GM19463 (cell line): Measurements from ENCODE around the gene THAP7.
"Not testable (repeated sequence)": the region's sequence is repeated elsewhere in the genome, so short reads cannot be mapped to it uniquely, and the experiment has no call there.

ENCODE experiments used
- ATAC-seq: cut with Tn5 transposase; IDR thresholded peaks from one replicate; pipeline ENCODE4 v1.9.1; 2021; ENCODE audit warnings: mild to moderate bottlenecking, moderate library complexity; ENCODE audit not compliant: unreplicated experiment

THAP7 gene

DNA sequence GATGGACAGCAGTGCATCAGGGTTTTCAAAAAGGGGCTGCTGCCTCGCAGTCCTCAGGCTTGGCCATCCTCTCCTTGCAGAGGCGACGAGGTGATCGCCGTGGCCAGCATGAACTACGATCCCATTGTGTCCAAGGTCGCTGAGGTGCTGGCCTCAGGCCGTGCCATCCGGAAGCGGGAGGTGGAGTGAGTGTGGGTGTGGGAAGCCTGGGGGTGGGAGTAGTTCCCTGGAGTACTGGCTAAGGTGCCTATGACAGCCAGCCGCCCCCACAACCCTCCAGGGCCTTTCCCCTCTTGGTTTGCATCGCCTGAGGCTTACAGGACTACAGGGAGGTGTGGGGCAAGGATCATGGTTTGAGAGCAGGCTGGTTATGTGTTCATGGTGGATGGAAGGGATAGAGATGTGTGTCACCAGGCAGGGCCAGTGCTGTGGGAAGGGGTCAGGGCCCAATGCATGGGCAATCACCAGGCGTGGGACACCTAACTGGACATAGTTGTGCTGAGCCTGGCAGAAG lies 21.9 kb downstream of the THAP7 start:
- ATAC-seq, result no peak

DNA sequence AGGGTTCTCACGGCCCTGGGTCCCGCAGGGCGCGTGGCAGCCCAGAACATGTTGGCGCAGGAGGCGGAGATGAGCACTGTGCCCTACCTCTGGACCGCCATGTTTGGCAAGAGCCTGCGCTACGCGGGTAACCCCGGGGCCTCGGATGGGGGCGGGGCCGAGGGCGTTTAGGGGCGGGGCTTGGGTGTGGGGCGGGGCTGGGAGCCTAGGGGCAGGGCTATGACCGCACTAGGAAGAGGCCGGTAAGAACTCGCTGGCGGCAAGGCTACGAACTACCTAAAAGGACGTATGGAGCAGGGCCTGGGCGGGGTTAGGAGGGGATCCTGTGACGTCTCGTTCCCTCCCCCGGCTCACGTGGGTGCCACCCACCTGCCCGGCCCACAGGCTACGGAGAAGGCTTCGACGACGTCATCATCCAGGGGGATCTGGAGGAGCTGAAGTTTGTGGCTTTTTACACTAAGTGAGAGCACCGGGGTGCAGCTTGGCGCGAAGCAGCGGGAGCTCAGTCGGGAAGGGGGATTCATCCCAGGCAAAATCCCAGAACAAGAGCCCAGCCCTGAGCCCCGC lies 22.6 kb downstream of the THAP7 start:
- ATAC-seq, result no peak

DNA sequence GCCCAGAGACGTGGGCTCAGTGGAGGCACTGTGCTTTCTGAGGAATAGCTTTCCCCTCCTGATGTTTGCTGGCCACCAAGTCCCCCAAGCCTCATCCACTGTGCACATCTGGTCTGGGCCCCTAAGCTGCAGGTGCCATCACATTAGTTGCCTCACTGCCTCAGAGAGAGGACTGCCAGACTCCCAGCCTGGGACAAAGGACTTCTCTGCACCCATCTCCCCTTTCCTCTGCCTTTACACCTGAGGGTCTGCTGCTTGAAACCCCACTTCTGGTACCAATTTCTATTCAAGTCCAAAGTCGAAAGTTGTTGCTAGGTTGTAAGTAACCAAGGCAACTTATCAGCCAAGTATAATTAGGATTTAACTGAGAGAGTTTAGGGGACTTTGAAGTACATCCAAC lies 23.5 kb downstream of the THAP7 start:
- ATAC-seq, result no peak

DNA sequence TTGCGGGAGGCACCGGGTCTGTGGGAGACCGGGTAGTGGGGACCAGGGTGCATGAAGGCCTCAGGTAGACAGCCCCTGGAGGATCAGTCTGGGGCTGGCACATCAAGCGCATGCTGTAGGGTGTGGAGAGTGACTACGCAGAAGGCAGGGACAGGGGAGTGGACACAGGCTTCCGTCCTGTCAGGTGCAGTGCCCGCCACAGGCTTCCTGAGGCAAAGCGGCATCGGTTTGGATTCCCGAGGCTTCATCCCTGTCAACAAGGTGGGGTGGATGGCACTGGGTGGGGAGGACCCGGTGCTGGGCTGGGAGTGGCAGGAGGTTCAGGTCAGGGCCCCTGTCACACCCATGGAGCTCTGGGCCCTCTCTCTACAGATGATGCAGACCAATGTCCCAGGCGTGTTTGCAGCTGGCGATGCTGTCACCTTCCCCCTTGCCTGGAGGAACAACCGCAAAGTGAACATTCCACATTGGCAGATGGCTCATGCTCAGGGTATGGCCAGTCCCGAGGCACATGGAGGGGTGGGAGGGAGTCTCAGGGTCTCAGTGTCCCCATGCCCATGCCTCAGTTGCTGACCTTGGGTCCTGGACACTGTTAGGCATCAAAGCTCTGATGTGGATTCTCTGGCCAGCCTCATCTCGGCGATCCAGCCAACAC lies 24.3 kb downstream of the THAP7 start:
- ATAC-seq, result no peak

DNA sequence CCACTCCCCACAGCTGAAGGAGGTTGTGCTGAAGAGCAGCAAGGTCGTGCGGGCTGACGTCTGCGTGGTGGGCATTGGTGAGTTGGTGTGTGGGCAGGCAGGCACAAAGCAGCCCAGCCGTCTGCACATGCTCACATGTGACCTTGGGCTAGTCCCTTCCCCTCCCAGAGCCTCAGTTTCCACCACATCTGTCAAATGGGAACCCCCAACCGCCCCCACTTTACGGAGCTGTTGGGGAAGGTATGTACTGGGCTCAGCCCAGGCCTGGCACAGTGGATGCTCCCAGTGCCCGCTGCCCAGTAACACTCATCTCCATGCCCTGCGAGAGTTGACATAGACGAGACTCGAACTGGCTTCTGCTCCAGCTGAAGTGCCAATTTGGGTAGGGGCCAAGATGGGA lies 24.9 kb downstream of the THAP7 start:
- ATAC-seq, result no peak

DNA sequence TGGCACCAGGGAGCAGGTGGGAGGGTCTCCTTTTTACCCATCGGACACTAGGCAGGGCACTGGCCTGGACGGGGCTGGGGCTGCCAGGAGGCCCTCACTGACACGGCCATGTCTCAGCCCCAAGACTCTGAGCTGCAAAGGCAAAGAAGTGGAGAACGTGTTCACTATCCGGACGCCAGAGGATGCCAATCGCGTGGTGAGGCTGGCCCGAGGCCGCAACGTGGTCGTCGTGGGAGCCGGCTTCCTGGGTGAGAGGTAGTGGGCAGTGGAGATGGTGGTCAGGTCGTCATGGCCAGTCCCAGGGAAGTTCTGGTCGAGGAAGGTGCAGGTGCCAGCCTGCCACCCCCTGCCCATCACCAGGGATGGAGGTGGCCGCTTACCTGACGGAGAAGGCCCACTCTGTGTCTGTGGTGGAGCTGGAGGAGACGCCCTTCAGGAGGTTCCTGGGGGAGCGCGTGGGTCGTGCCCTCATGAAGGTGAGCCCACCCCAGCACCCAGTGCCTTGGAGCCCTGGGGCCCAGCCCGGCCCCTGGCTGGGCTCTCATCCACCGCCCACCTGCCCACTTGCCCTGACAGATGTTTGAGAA lies 25.5 kb downstream of the THAP7 start:
- ATAC-seq, result no peak

DNA sequence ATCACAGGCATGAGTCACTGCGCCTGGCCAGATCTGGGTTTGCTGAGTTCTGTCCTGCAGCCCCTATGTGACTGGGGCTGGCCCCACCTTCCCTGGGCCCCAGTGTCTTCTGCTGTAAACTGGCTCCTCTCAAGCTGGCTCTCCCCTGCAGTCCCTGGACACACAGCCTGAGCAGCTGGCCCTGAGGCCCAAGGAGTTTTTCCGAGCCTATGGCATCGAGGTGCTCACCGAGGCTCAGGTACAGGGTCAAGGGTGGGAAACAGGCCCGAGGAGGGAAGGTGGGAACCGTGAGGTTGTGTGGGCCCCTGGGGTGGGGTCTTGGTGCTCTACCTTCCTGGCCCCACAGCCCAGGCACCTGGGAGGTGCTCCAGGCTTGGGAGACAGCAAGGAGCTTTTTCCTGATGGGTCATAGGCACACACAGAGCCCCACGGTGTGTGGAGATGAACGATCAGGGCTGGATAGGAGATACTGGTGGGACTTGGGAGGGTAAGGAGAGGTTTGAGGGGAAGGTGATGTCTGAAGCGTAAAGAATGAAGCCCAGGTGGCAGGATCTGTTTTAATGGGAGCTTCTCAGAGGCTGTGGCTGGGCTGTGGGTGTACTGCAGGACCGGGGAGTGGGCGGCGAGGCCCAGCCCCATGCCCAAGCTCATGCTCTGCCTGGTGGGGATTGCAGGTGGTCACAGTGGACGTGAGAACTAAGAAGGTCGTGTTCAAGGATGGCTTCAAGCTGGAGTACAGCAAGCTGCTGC lies 26.2 kb downstream of the THAP7 start:
- no peak for ATAC-seq

DNA sequence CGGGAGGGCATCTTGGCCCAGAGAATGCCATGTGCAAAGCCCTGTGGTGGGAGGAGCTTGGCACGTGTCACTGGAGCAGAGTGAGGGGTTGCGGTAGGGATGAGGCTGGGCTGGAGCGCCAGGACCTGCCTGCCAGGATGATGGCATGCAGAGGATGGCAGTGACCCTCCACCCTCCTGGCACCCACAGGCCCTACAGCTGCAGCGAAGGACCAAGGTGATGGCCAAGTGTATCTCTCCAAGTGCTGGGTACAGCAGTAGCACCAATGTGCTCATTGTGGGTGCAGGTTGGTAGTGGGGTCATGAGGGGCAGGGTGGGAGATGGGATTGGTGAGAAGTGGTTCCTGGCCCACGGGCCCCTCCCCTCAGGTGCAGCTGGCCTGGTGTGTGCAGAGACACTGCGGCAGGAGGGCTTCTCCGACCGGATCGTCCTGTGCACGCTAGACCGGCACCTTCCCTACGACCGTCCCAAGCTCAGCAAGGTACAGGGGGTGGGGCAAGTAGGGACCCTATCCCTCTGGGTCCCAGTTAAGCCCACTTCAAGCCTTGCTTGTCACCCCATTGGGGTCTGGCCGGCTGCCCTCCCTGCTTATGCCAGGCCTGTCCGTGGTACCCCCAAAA lies 27.5 kb downstream of the THAP7 start:
- no peak for ATAC-seq

DNA sequence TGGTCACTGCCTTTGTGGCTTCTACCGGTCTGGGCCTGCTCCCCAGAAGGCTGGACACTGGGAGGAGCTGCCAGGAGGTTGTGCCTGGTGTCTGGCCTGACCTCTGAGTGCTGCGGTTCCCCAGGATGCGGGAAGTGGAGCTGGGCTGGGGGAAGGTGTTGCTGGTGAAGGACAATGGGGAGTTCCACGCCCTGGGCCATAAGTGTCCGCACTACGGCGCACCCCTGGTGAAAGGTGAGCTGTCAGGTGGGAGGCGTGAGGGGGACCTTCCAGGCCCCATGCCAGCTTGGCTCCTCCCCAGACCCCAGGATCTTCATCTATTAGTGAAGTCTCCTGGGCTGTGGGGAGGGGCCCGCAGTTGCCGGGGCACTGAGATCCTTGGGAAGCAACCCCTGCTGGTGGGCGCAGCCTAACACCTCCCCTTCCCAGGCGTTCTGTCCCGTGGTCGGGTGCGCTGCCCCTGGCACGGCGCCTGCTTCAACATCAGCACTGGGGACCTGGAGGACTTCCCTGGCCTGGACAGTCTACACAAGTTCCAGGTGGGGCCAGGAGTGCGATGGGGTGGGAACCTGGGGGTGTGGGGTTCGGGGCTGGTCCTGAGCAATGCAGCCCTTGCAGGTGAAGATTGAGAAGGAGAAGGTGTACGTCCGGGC lies 28.2 kb downstream of the THAP7 start:
- ATAC-seq, result no peak

DNA sequence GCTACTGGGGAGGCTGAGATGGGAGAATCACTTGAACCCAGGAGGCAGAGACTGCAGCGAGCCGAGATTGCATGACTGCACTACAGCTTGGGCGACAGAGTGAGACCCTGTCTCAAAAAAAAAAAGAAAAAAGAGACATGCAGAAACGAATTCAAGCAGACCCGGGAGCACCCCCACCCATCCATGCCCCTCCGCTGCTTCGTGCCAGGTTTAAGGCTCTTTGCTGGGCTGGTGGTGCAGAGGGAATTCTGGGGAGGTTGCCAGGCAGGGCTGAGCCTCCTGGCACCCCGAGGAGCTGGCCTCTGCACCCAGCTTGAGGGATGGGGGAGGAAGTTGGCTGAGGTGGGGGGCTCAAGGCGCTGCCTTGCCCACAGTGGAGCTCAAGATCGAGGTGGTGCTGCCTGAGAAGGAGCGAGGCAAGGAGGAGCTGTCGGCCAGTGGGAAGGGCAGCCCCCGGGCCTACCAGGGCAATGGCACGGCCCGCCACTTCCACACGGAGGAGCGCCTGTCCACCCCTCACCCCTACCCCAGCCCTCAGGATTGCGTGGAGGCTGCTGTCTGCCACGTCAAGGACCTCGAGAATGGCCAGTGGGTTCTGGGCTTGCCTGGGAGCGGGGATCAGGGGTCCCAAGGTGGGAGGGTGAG lies 28.9 kb downstream of the THAP7 start:
- ATAC-seq, result no peak

DNA sequence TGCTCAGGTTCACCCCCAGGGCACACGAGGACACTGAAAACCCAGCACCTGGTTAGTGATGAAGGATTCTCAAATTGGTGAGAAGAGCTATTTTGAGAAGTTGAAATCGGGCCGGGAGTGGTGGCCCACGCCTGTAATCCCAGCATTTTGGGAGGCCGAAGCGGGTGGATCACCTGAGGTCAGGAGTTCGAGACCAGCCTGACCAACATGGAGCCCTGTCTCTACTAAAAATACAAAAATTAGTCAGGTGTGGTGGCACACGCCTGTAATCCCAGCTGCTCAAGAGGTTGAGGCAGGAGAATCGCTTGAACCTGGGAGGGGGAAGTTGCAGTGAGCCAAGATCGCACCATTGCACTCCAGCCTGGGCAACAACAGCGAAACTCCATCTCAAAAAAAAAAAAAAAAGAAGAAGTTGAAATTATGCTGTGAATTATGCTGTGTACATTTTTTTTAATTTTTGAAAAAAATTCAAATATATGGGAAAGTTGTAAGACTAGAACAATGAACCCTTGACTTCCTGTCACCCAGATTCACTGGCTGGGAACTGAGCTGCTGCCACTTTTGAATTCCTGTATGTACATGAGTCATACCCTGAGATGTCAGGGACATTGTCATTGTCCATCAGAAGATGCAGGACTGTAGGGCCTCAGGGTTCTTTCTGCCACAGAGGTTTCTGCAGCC lies 29.8 kb downstream of the THAP7 start:
- not testable (repeated sequence) for ATAC-seq

DNA sequence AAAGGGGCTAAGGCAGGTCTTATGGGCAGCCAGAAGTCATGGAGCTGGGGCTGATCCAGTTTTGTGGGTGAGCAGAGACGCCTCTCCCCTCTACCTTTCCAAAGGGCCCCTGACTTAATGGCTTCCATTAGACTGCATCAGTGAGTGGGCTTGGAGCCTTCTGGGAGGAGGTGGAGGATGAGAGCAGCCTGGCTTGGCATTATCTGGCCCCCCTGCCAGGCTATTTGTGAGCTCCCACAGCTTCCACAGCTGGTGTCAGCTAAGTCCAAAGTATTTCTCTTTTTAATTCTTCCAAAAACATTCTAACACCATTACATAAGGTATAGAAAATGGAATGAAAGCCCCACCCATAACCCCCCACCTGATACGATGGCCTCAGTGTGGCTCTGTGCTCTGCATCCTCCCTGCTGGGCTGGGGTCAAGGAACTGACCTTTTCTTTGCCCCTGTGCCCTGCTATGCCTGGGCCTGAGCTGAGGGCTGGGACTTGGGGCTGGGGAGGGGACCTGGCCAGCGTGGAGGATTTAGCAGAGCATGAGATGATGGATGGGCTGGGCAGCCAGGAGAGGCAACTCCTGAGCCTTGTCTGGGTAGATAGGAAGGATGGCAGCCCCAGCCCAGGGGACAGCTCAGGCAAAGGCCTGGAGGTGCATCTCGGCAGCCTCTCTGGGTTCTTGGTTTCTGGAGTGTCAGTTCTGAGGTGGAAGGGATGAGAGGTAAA lies 30.8 kb downstream of the THAP7 start:
- ATAC-seq, result no peak

DNA sequence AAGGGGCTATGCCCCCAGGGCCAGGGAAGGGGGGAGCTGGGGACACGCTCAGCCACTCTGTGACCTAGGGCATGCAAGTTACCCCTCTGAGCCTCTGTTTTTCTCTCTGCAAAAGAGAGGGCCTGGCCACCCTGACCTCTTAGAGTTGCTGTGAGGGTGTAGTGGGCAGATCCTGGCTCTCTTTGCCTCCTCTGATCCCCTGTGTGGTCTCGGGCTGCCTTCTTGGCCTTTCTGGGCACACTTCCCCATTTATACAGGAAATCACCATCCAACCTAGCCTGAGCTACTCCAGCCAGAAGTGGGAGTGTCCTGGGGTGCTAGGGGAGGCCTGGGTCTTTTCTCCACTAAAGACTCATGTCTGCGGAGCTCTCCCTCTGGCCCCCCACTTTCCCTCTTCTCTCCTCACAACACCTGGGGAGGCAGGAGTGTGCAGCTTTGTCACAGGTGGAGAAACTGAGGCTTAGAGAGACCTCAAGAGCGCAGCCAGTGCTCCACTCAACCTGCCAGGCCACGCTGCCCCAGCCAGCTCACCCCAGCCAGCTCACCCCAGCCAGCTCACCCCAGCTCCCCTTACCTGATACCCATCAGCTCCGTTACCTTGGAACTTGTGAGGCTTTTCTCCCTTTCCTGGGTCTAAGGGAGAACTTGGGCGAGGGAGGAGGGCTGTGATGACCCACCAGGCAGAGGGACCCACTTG lies 33.5 kb downstream of the THAP7 start:
- no peak for ATAC-seq

DNA sequence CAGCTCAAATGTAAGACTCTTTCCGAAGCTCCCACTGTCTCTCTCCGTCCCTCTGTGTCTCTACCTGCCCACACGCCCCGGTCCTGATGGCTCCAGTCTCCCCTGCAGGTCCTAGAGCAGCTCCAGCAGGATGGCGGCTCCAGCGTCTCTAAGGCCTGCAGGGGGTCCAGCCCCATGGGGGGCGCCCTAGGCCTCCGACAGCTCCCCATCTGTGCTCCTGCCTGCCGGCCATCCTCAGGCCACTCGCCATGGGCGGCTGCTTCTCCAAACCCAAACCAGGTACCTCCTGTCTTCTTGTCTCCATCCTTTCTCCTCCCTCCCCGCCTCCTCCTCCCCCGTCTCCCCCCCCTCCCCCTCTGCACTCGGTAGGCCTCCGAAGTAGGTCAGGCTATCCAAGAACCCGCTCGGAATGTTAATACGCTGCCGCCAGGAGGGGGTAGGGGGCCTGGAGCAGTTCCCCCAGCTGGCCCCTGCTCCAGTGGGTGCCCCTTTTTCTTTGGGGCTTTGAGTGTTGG lies 34.2 kb downstream of the THAP7 start:
- ATAC-seq, result no peak

DNA sequence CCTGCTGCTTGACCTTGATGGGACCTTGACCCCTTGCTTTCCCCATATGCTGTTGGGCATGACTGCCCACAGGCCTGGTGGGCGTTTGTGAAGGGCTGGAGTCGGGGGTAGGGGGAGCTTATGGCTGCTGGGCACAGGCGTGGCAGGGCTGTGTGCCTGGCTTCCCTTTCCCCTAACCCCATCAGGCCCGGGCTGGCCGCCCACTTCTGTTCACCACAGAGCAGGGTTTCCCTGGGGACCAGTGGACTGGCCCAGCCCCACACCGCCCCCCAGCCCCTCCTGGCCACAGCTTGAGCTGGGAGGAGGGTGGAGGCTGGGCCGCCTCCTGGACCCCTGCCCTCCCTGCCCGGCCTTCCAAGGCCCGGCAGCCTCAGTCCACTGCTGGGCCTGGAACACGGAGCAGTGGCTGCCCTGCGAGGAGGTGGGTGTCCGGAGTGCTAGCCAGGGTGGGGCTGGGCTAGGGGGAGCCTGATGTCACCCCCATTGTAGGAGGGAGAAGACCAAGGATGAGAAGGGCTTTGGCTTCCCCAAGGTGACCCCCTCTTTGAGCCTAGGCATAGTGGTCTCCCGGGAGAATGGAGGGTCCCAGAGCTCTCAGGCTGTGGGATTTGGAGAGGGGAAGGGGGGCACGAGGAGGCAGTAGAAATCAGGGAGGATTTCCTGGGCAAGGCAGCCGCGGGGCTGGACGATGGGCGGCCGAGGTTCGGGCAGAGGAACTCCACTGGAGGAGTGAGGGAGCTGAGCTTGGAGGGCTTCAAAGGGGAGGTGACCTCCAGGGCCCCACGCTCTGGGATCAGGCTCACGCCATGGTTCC lies 34.8 kb downstream of the THAP7 start, which contains the start of gene AIFM3:
Gene AIFM3, plus strand, starts transcription at position 373 of the 814 bp plus-strand sequence. CDS start 690 bp downstream, outside the sequence.
- ATAC-seq, result no peak

DNA sequence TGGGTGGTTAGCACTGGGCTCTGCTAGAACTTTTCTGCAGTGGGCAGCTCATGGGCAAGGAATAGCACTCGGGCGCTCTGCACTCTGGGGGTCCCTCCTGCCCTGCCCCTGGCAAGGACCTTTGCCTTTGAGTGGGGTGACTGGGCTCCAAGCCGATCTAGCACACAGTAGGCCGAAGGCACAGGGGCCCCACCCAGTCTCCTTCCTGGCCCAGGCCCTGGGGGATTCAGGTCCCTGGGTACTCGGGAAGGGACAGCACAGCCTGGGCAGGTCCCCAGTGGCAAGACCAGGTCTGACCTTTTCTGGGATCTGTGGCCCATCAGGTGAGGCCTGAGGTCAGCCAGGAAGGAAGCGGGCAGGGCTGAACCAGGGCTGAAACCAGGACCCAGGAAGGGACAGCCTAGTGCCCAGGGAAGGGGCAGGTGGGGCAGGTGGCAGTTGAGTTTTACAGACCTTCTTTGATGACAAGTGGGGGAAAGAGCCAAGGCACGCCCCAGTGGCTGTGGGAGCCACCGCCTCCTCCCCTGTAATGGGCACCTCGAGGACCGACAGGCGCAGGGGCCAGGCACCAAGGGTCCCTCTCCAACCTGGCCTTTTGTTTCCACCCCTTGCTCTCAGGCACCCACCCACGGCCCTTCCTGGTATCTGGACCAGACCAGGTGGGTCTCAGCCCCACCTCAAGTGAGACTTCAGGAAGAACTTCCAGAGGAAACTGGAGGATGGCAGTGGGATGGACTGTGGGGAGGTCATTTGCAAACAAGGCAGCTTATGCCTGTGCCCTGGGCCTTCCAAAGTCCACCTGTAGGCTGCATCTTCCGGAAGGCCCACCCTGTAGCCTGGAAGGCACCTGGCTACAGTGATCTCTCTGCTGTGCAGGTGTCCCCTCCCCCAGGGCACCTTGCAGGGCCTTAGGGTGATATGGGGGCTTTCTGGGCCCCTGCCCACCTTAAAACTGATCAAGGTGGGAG lies 35.7 kb downstream of the THAP7 start:
- ATAC-seq, result no peak
